GM06990 (cell line): ENCODE data around the gene AGBL3.
A peak's percentile ranks its signal among the peaks of the same experiment; 100 is the strongest.

Experiments
- DNase-seq: peaks from one replicate; pipeline ENCODE4 v3.0.0-alpha.2; 2011; ENCODE audit not compliant: insufficient read length; ENCODE audit errors: extremely low read depth
- H3K27me3 ChIP-seq: replicated peaks from 2 replicates; pipeline ENCODE4 v1.6.0; 2011; ENCODE audit warnings: low read length; ENCODE audit not compliant: control insufficient read depth, insufficient read depth
- H3K36me3 ChIP-seq: 2 replicates; pipeline ENCODE4 v1.5.1; 2011; ENCODE audit warnings: low read length; ENCODE audit not compliant: control insufficient read depth, insufficient read depth
- H3K4me3 ChIP-seq: replicated peaks from 2 replicates; pipeline ENCODE4 v1.5.1; 2011; ENCODE audit warnings: low read depth, mild to moderate bottlenecking, control low read depth, low read length
- TF ChIP-seq, protein P1 (sequence below): IDR thresholded peaks from 2 replicates; pipeline ENCODE4 v1.5.1; 2011; ENCODE audit warnings: low read length, control low read depth, mild to moderate bottlenecking, inconsistent platforms; ENCODE audit not compliant: insufficient read depth, poor library complexity, severe bottlenecking

AGBL3 gene

DNA sequence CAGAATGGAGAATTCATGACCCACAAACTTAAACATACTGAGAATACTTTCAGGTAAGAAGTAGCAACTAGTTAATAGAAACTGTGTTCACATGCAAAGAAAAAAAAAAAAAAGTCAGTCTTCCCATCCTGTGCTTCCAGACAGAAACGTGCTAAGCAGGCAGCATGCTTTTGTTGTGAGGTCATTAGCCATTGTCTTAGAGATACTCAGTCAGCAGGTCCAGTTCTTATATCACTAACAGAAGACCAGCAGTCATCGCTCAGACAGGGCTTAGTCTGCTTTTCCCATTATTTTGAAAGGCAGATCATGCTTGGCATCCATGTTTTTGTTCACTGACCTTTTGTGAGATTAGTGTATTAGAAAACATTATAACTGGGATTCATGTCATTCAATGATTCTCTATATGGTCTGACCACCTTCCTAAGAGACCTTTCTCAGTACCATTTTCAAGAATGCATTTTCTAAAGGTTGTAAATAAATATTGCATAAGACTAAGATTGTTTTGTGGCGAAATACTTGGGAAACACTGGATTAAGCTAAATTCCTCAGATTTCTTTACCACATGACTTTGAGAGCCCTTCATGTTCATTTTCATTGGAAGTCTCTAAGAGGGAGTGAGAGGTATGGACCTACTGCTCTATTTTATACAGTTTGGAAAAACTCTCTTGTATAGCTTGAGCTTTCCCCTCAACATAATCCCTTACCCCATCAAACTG is 45.0 kb upstream of the AGBL3 start:
- Histone ChIP-seq H3K27me3 (no peaks in the 10 kb centered on the region), H3K4me3 (no peak overlapping the region), H3K36me3 (no peaks in the 10 kb centered on the region)
- TF ChIP-seq, protein P1, sequence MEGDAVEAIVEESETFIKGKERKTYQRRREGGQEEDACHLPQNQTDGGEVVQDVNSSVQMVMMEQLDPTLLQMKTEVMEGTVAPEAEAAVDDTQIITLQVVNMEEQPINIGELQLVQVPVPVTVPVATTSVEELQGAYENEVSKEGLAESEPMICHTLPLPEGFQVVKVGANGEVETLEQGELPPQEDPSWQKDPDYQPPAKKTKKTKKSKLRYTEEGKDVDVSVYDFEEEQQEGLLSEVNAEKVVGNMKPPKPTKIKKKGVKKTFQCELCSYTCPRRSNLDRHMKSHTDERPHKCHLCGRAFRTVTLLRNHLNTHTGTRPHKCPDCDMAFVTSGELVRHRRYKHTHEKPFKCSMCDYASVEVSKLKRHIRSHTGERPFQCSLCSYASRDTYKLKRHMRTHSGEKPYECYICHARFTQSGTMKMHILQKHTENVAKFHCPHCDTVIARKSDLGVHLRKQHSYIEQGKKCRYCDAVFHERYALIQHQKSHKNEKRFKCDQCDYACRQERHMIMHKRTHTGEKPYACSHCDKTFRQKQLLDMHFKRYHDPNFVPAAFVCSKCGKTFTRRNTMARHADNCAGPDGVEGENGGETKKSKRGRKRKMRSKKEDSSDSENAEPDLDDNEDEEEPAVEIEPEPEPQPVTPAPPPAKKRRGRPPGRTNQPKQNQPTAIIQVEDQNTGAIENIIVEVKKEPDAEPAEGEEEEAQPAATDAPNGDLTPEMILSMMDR = no peak
- no peak for DNase-seq

DNA sequence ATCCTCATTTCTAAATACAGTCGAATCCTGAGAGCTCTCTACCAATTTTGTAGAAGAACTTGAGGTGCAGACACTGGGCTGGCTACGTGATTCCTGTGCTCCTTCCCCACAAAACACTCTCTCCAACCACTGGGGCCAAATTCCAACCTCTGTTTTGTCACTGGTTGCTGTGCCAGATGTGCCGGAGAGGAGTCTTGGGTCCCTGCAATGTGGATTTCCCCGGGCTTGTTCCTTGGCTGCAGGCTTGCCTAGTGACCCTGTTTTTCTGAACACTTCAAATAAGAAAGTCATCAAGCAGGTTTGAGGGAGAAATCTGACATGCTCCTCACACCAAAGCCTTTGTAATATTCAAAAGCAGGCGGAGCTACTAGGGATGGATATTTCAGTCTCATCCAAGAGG is 44.4 kb upstream of the AGBL3 start:
- Histone ChIP-seq H3K36me3 (no peaks in the 10 kb centered on the region), H3K27me3 (no peaks in the 10 kb centered on the region), H3K4me3 (no peak overlapping the region)
- TF ChIP-seq, protein P1 = no peak
- no peak for DNase-seq

DNA sequence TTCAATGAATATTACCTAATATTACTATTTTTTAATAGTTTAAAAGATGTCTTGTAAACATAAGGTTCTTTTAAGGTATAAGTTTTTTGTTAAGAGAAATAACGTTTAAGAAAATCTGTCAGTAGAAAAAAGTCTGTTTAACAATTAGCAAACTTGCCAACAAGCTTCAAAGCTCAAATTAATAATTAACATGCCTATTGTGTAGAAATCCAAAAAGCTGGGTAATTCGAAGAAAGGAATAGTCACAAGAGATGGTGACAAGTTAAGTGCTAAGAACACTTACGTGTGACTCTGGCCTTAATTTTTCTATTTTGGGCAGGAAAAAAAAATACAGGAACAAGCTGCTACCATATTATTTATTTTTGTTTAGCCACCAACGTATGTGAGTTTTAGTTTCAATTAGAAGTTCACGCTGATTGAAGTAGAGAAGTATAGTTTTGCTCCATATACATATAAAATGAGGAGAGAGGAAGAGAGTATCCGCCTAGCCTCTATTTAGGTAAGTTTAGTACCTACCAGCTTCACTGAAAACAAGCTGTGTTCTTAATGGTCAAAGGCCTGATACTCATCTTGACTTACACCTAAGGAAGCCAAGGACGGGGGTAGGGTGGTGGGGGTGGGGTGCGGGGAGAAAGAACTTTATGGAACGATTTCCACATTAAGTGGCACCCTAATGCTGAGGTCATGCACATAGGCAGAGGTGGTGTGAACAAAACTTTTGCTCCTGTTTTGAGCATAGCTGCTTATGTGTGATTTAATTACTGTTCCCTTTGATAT is 43.4 kb upstream of the AGBL3 start:
- H3K36me3 ChIP-seq = no peaks in the 10 kb centered on the region
- H3K4me3 ChIP-seq = no peak overlapping the region
- TF ChIP-seq, protein P1 = no peak
- H3K27me3 ChIP-seq = no peaks in the 10 kb centered on the region
- DNase-seq = no peak

DNA sequence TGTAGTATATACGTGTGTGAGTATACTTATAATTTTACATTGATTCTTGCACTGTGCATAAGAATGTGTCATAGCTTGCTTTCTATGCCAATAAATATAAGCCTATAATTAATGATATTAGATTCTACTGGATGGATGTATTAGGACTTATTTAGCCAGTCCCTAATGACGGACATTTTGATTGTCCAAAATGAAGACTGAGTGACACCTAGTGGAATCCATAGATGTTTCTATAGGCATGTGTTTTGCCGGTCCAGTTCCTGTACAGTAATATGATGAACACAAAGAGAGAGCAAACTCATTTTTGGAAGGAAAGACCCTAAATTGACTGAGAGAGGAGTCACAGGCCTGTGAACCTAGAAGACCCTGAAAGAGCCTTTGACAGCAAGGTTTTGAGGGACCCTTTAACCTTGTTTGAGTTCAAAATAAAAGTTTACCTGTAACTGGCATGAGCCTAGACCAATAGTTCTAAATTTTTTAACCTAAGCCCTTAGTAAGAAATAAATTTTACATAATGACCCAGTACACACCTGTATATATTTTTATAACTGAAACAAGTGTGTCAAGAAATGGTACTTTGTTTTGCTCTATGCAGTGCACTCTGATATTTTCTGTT is 42.4 kb upstream of the AGBL3 start:
- no peak for DNase-seq
- Histone ChIP-seq H3K27me3 (no peaks in the 10 kb centered on the region), H3K36me3 (no peaks in the 10 kb centered on the region), H3K4me3 (no peak overlapping the region)
- TF ChIP-seq, protein P1 = peak; percentile 49

DNA sequence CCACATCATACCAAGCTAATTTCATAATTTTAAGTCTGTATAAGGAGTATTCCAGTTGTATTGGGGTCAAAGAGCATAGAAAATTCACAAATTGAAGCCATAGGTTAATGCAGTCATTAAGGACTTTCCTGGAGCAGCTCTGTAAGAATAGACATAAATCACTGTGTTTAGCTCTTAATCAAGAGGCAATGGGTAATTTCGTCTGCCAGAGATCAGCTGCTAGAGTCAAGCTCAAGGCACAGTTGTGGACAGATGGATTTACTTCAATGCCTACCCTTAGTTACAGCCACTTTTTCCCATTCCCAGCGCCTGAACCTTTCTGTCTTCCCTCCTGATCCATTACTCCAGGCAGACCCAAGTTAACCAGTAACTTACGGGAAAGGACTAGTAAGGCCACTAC is 40.6 kb upstream of the AGBL3 start:
- DNase-seq = no peak
- Histone ChIP-seq H3K27me3 (no peaks in the 10 kb centered on the region), H3K36me3 (no peaks in the 10 kb centered on the region), H3K4me3 (no peak overlapping the region)
- TF ChIP-seq, protein P1 = no peak
